ENCODE measurements around the gene EPS8L2.

GRCh38 chr11:656426-656825 is 49.6 kb upstream of the EPS8L2 start:
- TF ChIP-seq CTCF (conservative IDR thresholded peaks at IDR 0.05; ENCODE audit: low read length) = no peak
- no peak for TF ChIP-seq EZH2phosphoT487 (IDR thresholded peaks at IDR 0.05; ENCODE audit: borderline replicate concordance)
